ENCODE measurements around the gene NNAT. TPM values are rescaled to one million over a fixed set of nuclear protein-coding genes. Genes with fewer than 3 reads are reported as not detected.

Gene NNAT
- total RNA-seq, 4 donors from 2014 or later: 1.5 to 10.5 TPM; not detected in 2

DNA sequence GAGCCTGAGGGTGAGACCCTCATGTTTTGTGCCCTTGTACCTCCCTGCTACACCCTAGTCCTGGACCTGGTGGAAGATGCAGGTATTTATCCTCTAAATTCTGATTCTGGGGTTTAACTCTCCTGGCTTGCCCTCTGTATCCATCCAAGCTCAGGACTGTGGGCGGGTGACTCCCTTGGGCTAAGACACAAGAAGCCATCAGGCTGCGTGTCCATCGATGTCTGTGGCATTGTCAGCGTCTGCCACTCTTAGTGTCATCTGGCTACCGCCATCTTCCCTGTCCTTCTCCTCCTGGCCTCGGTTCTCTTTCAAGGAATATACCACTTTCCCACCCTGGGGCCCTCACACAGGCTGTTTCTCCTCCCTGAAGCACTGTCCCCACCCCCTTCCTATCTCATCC lies 35.5 kb downstream of the NNAT start:
- Histone ChIP-seq H3K4me1 (no peaks in the 10 kb centered on the region), H3K27me3 (no peaks in the 10 kb centered on the region), H3K4me3 (no peak overlapping the region), H3K27ac (no peak overlapping the region), H3K9me3 (no peaks in the 10 kb centered on the region), H3K36me3 (no peaks in the 10 kb centered on the region)
- intact Hi-C loops (cut with DNase I; ENCODE audit: low total_unique reads): no loop called here
- TF ChIP-seq, protein P1, sequence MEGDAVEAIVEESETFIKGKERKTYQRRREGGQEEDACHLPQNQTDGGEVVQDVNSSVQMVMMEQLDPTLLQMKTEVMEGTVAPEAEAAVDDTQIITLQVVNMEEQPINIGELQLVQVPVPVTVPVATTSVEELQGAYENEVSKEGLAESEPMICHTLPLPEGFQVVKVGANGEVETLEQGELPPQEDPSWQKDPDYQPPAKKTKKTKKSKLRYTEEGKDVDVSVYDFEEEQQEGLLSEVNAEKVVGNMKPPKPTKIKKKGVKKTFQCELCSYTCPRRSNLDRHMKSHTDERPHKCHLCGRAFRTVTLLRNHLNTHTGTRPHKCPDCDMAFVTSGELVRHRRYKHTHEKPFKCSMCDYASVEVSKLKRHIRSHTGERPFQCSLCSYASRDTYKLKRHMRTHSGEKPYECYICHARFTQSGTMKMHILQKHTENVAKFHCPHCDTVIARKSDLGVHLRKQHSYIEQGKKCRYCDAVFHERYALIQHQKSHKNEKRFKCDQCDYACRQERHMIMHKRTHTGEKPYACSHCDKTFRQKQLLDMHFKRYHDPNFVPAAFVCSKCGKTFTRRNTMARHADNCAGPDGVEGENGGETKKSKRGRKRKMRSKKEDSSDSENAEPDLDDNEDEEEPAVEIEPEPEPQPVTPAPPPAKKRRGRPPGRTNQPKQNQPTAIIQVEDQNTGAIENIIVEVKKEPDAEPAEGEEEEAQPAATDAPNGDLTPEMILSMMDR (IDR thresholded peaks at IDR 0.05): no peak
- TF ChIP-seq POLR2A (IDR thresholded peaks at IDR 0.05): no peak
- no peak for DNase-seq

DNA sequence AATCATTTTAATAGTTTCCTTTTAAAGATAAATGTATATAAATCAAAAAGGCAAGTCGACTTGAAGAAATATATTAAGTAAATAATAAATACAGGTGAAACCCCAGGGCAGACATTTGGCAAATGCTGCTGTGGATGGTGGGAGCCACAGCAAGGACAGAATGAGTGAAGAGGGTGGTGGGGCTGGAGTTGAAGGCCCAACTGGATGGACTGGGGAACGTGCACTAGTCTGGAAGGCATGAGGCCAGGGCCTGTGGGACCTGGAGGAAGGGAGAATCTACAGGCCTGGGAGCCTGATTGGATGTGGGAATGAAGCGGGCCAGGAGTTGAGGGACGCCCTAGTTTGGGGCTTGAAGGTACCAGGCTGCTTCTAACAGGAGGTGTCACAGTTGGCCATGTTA lies 37.3 kb downstream of the NNAT start:
- no peaks in the 10 kb centered on the region for H3K4me1 ChIP-seq
- intact Hi-C loops (cut with DNase I; ENCODE audit: low total_unique reads): no loop called here
- no peak overlapping the region for H3K4me3 ChIP-seq
- no peaks in the 10 kb centered on the region for H3K27me3 ChIP-seq
- no peaks in the 10 kb centered on the region for H3K36me3 ChIP-seq
- no peak for DNase-seq
- no peak overlapping the region for H3K27ac ChIP-seq
- TF ChIP-seq, protein P1 (IDR thresholded peaks at IDR 0.05): no peak
- H3K9me3 ChIP-seq: no peaks in the 10 kb centered on the region

DNA sequence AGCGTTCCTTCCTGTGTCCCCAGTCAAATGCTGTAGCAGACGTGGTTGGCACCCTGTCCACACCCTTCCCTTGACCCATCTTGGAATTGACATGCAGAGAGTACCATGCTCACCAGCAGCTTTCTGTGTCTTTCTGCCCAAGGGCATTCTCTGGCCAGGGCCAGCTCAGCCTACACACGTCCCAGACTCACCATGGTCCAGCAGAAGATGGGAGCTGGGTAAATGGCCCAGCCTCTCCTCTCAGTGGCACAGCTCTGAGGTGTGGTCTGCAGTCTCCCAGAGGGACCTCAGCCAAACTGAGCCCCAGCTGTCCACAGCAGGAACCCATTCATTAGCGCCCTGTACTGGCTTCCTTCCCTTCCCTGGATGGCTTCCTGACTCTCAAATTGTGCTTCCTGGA lies 37.7 kb downstream of the NNAT start:
- intact Hi-C loops (cut with DNase I; ENCODE audit: low total_unique reads): no loop called here
- H3K36me3 ChIP-seq: no peaks in the 10 kb centered on the region
- no peak for TF ChIP-seq POLR2A (IDR thresholded peaks at IDR 0.05)
- TF ChIP-seq, protein P1 (IDR thresholded peaks at IDR 0.05): no peak
- DNase-seq: no peak
- peaks cover 0 to 4% of the 10 kb centered on the region in 2 donors for H3K27me3 ChIP-seq
- no peak overlapping the region for H3K27ac ChIP-seq
- no peaks in the 10 kb centered on the region for H3K9me3 ChIP-seq
- H3K4me1 ChIP-seq: no peaks in the 10 kb centered on the region
- no peak overlapping the region for H3K4me3 ChIP-seq

DNA sequence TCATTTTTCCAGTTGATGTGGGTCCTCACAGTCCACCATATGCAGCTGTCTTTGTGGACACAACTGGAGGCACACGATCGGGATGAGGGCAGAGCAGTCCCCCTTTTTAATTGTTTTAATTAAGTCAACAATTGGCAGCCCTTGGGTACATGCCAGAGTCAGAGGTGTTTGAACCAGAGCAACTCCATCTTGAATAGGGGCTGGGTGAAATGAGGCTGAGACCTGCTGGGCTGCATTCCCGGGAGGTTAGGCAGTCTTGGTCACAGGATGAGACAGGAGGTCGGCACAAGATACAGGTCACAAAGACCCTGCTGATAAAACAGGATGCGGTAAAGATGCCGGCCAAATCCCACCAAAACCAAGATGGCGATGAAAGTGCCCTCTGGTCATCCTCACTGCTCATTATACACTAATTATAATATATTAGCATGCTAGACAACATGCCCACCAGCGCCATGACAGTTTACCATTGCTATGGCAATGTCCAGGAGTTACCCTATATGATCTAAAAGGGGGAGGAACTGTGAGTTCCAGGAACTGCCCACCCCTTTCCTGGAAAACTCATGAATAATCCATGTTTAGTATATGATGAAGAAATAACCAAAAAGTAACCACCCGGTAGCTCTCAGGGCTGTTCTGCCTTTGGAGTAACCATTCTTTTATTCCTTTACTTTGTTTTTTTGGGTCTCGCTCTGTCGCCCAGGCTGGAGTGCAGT lies 38.4 kb downstream of the NNAT start:
- H3K4me1 ChIP-seq: no peaks in the 10 kb centered on the region
- no peak for DNase-seq
- no peaks in the 10 kb centered on the region for H3K9me3 ChIP-seq
- no peak overlapping the region for H3K4me3 ChIP-seq
- H3K36me3 ChIP-seq: no peaks in the 10 kb centered on the region
- H3K27me3 ChIP-seq: peaks cover 0 to 9% of the 10 kb centered on the region in 2 donors
- TF ChIP-seq, protein P1 (IDR thresholded peaks at IDR 0.05): no peak
- no peak for TF ChIP-seq POLR2A (IDR thresholded peaks at IDR 0.05)
- H3K27ac ChIP-seq: no peak overlapping the region
- intact Hi-C loops (cut with DNase I; ENCODE audit: low total_unique reads): no loop called here

DNA sequence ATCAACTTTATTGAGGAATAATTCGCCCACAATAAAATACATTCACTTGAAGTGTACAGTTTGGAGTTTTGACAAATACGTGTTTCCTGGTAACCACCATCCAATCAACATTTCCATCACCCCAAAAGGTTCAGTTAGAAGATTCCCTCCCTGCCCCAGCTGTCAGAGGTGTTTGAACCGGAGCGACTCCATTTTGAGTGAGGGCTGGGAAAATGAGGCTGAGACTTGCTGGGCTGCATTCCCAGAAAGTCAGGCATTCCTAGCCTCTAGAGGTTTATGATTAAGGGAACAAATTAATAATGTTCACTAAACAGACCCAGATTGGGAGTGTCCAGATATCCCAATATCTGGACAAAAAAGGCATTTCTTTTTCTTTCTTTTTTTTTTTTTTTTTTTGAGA lies 39.6 kb downstream of the NNAT start:
- Histone ChIP-seq H3K4me3 (no peak overlapping the region), H3K36me3 (no peaks in the 10 kb centered on the region), H3K4me1 (no peaks in the 10 kb centered on the region), H3K27ac (no peak overlapping the region), H3K27me3 (peaks cover 0 to 9% of the 10 kb centered on the region in 2 donors), H3K9me3 (no peaks in the 10 kb centered on the region)
- TF ChIP-seq POLR2A (IDR thresholded peaks at IDR 0.05): no peak
- TF ChIP-seq, protein P1 (IDR thresholded peaks at IDR 0.05): no peak
- intact Hi-C loops (cut with DNase I; ENCODE audit: low total_unique reads): no loop called here
- no peak for DNase-seq

Measured in uterus (tissue), 4 donors.